C4-2B (cell line): Measurements from ENCODE around the gene CYP19A1.

Experiments
- ZFX ChIP-seq: fragments of 450-650 bp; IDR thresholded peaks from 2 replicates; pipeline ENCODE4 v1.6.1; 2017
- TF ChIP-seq, protein P1 (sequence below): fragments of 450-650 bp; conservative IDR thresholded peaks from 2 replicates; pipeline ENCODE4 v1.5.1; 2017; ENCODE audit warnings: mild to moderate bottlenecking

DNA sequence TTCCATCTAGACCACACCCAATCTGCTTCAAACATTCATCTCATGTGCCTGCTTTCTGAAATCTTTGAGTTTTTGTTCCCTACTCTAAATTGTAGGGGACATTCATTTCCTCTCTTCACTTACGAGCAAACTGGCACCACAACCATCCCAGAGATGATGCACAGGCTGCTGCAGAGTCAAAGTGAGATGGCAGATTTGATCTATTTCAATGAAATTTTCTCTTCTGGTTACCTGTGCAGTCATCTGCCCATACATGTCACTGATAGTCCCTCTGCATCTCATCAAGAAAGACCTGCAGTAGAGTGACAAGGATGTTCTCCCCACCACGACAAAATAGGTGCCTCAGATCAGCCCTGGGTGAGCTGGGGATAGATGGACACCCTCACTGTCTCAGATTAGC lies 125.5 kb downstream of the CYP19A1 start:
- TF ChIP-seq, protein P1, sequence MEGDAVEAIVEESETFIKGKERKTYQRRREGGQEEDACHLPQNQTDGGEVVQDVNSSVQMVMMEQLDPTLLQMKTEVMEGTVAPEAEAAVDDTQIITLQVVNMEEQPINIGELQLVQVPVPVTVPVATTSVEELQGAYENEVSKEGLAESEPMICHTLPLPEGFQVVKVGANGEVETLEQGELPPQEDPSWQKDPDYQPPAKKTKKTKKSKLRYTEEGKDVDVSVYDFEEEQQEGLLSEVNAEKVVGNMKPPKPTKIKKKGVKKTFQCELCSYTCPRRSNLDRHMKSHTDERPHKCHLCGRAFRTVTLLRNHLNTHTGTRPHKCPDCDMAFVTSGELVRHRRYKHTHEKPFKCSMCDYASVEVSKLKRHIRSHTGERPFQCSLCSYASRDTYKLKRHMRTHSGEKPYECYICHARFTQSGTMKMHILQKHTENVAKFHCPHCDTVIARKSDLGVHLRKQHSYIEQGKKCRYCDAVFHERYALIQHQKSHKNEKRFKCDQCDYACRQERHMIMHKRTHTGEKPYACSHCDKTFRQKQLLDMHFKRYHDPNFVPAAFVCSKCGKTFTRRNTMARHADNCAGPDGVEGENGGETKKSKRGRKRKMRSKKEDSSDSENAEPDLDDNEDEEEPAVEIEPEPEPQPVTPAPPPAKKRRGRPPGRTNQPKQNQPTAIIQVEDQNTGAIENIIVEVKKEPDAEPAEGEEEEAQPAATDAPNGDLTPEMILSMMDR: no peak
- no peak for TF ChIP-seq ZFX
